SK-N-SH treated with all-trans-retinoic acid at 6 μM for 48 hours (cell line): ENCODE measurements around the gene RAB7B.

Source experiments
- ATAC-seq: fragments of 200-7000 bp; cut with Tn5 transposase; 3 replicates; pipeline ENCODE4 v1.9.1; 2020; ENCODE audit warnings: mild to moderate bottlenecking, moderate library complexity
- ARNTL ChIP-seq: fragments of 450-650 bp; formaldehyde crosslinking; IDR thresholded peaks from 2 replicates; pipeline ENCODE4 v1.5.0; 2020; ENCODE audit warnings: low read depth, mild to moderate bottlenecking, moderate library complexity, borderline replicate concordance
- BACH2 ChIP-seq: fragments of 250-450 bp; sonication (Bioruptor Pico); IDR thresholded peaks from 2 replicates; pipeline ENCODE4 v1.9.0; 2021; ENCODE audit warnings: mild to moderate bottlenecking, borderline replicate concordance
- CSDC2 ChIP-seq: fragments of 250-450 bp; sonication (Bioruptor Pico); IDR thresholded peaks from 2 replicates; pipeline ENCODE4 v1.5.0; 2020; ENCODE audit warnings: mild to moderate bottlenecking, moderate library complexity
- ESRRG ChIP-seq: fragments of 250-450 bp; sonication (Bioruptor Pico); IDR thresholded peaks from 2 replicates; pipeline ENCODE4 v1.6.1; 2021; ENCODE audit warnings: mild to moderate bottlenecking
- GLIS3 ChIP-seq: fragments of 250-450 bp; sonication (Bioruptor Pico); IDR thresholded peaks from 2 replicates; pipeline ENCODE4 v1.5.0; 2020; ENCODE audit warnings: mild to moderate bottlenecking, moderate library complexity
- ISL1 ChIP-seq: fragments of 250-450 bp; sonication (Bioruptor Pico); IDR thresholded peaks from 2 replicates; pipeline ENCODE4 v2.1.2; 2022; ENCODE audit warnings: mild to moderate bottlenecking, moderate library complexity
- OSR1 ChIP-seq: fragments of 250-450 bp; sonication (Bioruptor Pico); IDR thresholded peaks from 2 replicates; pipeline ENCODE4 v1.8.0; 2022; ENCODE audit warnings: moderate library complexity, mild to moderate bottlenecking, inconsistent platforms
- PPARA ChIP-seq: fragments of 250-450 bp; sonication (Bioruptor Pico); IDR thresholded peaks from 2 replicates; pipeline ENCODE4 v1.5.0; 2020; ENCODE audit warnings: mild to moderate bottlenecking, borderline replicate concordance
- RARB ChIP-seq: fragments of 250-450 bp; sonication (Bioruptor Pico); IDR thresholded peaks from 2 replicates; pipeline ENCODE4 v1.8.0; 2021; ENCODE audit warnings: mild to moderate bottlenecking, moderate library complexity
- SNAI2 ChIP-seq: fragments of 250-450 bp; sonication (Bioruptor Pico); IDR thresholded peaks from 2 replicates; pipeline ENCODE4 v1.5.0; 2020; ENCODE audit warnings: mild to moderate bottlenecking, moderate library complexity
- TCF4 ChIP-seq: fragments of 250-450 bp; sonication (Bioruptor Pico); IDR thresholded peaks from 2 replicates; pipeline ENCODE4 v1.8.0; 2021; ENCODE audit warnings: mild to moderate bottlenecking, moderate library complexity, borderline replicate concordance
- TOX ChIP-seq: fragments of 250-450 bp; sonication (Bioruptor Pico); IDR thresholded peaks from 2 replicates; pipeline ENCODE4 v1.8.0; 2021; ENCODE audit warnings: mild to moderate bottlenecking, moderate library complexity, borderline replicate concordance
- ZC3H10 ChIP-seq: fragments of 250-450 bp; sonication (Bioruptor Pico); IDR thresholded peaks from 2 replicates; pipeline ENCODE4 v1.5.1; 2021; ENCODE audit warnings: mild to moderate bottlenecking, moderate library complexity
- ZFP3 ChIP-seq: fragments of 250-450 bp; sonication (Bioruptor Pico); IDR thresholded peaks from 2 replicates; pipeline ENCODE4 v1.5.0; 2020; ENCODE audit warnings: mild to moderate bottlenecking, moderate library complexity
- ZFP30 ChIP-seq: fragments of 450-650 bp; formaldehyde crosslinking; IDR thresholded peaks from 2 replicates; pipeline ENCODE4 v1.5.0; 2022; ENCODE audit warnings: mild to moderate bottlenecking, moderate library complexity
- ZNF565 ChIP-seq: fragments of 450-650 bp; formaldehyde crosslinking; conservative IDR thresholded peaks from 2 replicates; pipeline ENCODE4 v1.5.0; 2020; ENCODE audit warnings: low read depth, mild to moderate bottlenecking, moderate library complexity
- ZNF70 ChIP-seq: fragments of 450-650 bp; formaldehyde crosslinking; IDR thresholded peaks from 2 replicates; pipeline ENCODE4 v1.5.0; 2020; ENCODE audit warnings: mild to moderate bottlenecking, moderate library complexity
- ZNF8 ChIP-seq: fragments of 450-650 bp; formaldehyde crosslinking; IDR thresholded peaks from 2 replicates; pipeline ENCODE4 v1.5.0; 2020; ENCODE audit warnings: mild to moderate bottlenecking, moderate library complexity
- TF ChIP-seq, protein P1 (sequence below): fragments of 250-450 bp; sonication (Bioruptor Pico); IDR thresholded peaks from 2 replicates; pipeline ENCODE4 v1.5.0; 2020; ENCODE audit warnings: mild to moderate bottlenecking, moderate library complexity
- TF ChIP-seq, protein P2 (sequence below): fragments of 250-450 bp; sonication (Bioruptor Pico); IDR thresholded peaks from 2 replicates; pipeline ENCODE4 v1.5.1; 2021; ENCODE audit warnings: mild to moderate bottlenecking, moderate library complexity
- TF ChIP-seq, protein P3 (sequence below): fragments of 250-450 bp; sonication (Bioruptor Pico); IDR thresholded peaks from 2 replicates; pipeline ENCODE4 v1.5.1; 2020; ENCODE audit warnings: low read depth, mild to moderate bottlenecking, moderate library complexity
- TF ChIP-seq, protein P4 (sequence below): fragments of 250-450 bp; sonication (Bioruptor Pico); IDR thresholded peaks from 2 replicates; pipeline ENCODE4 v1.8.0; 2021; ENCODE audit warnings: low read depth, mild to moderate bottlenecking, moderate library complexity, borderline replicate concordance

Gene RAB7B

DNA sequence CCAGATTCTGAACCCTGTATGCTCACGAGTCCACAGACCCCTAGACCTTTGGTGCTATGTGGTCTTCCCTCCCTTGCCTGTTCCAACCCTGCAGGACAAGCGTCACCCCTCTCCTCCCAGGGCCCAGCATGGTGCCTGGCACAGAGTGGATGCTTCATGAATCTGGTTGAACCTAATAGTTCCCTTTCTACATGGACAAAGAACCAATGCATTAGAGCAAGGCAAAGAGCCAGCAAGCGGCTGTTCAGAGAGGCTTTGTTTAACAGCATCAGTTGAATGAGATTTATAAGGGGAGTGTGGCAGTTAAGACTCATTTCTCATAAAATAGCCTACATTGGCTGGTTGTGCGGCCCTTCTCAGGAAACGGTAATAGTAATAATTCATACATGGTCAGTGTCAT, 74.9 kb downstream of the RAB7B start:
- TF ChIP-seq, protein P1, sequence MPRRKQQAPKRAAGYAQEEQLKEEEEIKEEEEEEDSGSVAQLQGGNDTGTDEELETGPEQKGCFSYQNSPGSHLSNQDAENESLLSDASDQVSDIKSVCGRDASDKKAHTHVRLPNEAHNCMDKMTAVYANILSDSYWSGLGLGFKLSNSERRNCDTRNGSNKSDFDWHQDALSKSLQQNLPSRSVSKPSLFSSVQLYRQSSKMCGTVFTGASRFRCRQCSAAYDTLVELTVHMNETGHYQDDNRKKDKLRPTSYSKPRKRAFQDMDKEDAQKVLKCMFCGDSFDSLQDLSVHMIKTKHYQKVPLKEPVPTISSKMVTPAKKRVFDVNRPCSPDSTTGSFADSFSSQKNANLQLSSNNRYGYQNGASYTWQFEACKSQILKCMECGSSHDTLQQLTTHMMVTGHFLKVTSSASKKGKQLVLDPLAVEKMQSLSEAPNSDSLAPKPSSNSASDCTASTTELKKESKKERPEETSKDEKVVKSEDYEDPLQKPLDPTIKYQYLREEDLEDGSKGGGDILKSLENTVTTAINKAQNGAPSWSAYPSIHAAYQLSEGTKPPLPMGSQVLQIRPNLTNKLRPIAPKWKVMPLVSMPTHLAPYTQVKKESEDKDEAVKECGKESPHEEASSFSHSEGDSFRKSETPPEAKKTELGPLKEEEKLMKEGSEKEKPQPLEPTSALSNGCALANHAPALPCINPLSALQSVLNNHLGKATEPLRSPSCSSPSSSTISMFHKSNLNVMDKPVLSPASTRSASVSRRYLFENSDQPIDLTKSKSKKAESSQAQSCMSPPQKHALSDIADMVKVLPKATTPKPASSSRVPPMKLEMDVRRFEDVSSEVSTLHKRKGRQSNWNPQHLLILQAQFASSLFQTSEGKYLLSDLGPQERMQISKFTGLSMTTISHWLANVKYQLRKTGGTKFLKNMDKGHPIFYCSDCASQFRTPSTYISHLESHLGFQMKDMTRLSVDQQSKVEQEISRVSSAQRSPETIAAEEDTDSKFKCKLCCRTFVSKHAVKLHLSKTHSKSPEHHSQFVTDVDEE = no peak
- TF ChIP-seq ZFP3 (CRISPR knock-in tag) (no peak), ZFP30 (CRISPR knock-in tag) (no peak), PPARA (CRISPR knock-in tag) (no peak), TCF4 (no peak), RARB (CRISPR knock-in tag) (no peak), GLIS3 (no peak), ZNF70 (CRISPR knock-in tag) (no peak), BACH2 (CRISPR knock-in tag) (no peak), ARNTL (CRISPR knock-in tag) (no peak), ZNF8 (CRISPR knock-in tag) (no peak), ISL1 (no peak), CSDC2 (no peak), OSR1 (CRISPR knock-in tag) (no peak)
- TF ChIP-seq, protein P2, sequence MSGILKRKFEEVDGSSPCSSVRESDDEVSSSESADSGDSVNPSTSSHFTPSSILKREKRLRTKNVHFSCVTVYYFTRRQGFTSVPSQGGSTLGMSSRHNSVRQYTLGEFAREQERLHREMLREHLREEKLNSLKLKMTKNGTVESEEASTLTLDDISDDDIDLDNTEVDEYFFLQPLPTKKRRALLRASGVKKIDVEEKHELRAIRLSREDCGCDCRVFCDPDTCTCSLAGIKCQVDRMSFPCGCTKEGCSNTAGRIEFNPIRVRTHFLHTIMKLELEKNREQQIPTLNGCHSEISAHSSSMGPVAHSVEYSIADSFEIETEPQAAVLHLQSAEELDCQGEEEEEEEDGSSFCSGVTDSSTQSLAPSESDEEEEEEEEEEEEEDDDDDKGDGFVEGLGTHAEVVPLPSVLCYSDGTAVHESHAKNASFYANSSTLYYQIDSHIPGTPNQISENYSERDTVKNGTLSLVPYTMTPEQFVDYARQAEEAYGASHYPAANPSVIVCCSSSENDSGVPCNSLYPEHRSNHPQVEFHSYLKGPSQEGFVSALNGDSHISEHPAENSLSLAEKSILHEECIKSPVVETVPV (CRISPR knock-in tag) = no peak
- TF ChIP-seq, protein P3, sequence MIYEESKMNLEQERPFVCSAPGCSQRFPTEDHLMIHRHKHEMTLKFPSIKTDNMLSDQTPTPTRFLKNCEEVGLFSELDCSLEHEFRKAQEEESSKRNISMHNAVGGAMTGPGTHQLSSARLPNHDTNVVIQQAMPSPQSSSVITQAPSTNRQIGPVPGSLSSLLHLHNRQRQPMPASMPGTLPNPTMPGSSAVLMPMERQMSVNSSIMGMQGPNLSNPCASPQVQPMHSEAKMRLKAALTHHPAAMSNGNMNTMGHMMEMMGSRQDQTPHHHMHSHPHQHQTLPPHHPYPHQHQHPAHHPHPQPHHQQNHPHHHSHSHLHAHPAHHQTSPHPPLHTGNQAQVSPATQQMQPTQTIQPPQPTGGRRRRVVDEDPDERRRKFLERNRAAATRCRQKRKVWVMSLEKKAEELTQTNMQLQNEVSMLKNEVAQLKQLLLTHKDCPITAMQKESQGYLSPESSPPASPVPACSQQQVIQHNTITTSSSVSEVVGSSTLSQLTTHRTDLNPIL (CRISPR knock-in tag) = no peak
- TF ChIP-seq, all 23 proteins: peak for 0
- ATAC-seq = no peak

DNA sequence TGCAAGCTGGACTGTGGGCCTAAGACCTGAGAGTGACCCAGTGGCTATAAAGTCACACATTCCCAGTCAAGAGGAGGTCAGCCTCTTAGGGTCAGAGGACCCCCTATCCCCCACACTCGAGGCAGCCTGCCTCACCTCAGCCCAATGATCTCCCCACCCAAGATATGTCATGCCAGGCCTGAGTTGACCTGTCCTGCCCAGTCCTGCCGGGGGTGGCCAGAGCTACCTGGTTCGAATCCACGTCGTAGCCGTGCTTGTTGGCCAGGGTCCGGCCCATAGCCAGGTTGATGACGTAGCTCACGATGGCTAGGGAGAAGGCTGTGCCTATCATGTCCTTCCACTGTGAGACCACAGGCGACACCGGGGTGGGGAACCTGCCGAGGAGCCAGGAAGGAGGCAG, 75.5 kb downstream of the RAB7B start:
- TF ChIP-seq ISL1 = no peak
- TF ChIP-seq ZFP30 (CRISPR knock-in tag) = no peak
- no peak for TF ChIP-seq BACH2 (CRISPR knock-in tag)
- TF ChIP-seq ZNF565 (CRISPR knock-in tag) = no peak
- TF ChIP-seq ZNF70 (CRISPR knock-in tag) = no peak
- TF ChIP-seq, protein P3 (CRISPR knock-in tag) = no peak
- ATAC-seq = no peak

DNA sequence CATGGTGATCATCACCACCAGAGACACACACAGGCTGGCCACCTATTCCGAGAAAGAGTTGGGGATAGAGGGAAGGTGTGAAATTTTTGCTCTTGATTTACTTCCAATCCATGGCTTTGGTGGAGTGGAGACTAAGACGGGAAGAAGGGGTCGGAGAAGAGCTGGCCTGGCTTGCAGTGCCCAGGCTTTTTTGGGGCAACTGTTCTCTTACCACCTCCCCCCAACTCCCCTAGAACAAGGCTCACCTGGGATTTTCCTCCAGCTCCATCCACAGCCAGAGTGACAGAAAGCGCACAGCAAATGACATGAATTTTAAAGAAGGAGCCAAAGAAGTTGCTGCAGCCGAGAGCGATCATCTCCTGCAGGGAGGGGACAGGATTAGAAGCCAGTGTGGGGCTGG, 75.9 kb downstream of the RAB7B start:
- ATAC-seq = no peak
- TF ChIP-seq GLIS3 = no peak
- TF ChIP-seq, protein P2 (CRISPR knock-in tag) = no peak
- TF ChIP-seq ZNF8 (CRISPR knock-in tag) = no peak
- TF ChIP-seq BACH2 (CRISPR knock-in tag) = no peak
- TF ChIP-seq, protein P4, sequence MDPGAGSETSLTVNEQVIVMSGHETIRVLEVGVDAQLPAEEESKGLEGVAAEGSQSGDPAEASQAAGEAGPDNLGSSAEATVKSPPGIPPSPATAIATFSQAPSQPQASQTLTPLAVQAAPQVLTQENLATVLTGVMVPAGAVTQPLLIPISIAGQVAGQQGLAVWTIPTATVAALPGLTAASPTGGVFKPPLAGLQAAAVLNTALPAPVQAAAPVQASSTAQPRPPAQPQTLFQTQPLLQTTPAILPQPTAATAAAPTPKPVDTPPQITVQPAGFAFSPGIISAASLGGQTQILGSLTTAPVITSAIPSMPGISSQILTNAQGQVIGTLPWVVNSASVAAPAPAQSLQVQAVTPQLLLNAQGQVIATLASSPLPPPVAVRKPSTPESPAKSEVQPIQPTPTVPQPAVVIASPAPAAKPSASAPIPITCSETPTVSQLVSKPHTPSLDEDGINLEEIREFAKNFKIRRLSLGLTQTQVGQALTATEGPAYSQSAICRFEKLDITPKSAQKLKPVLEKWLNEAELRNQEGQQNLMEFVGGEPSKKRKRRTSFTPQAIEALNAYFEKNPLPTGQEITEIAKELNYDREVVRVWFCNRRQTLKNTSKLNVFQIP (CRISPR knock-in tag) = no peak
- TF ChIP-seq TOX (CRISPR knock-in tag) = no peak
- TF ChIP-seq ISL1 = no peak
- TF ChIP-seq ZFP3 (CRISPR knock-in tag) = no peak
- TF ChIP-seq, protein P1 = no peak
- TF ChIP-seq OSR1 (CRISPR knock-in tag) = no peak
- TF ChIP-seq, protein P3 (CRISPR knock-in tag) = no peak
- TF ChIP-seq ARNTL (CRISPR knock-in tag) = no peak
- TF ChIP-seq ZC3H10 (CRISPR knock-in tag) = no peak
- no peak for TF ChIP-seq ZNF70 (CRISPR knock-in tag)
- no peak for TF ChIP-seq CSDC2
- TF ChIP-seq ESRRG (CRISPR knock-in tag) = no peak
- TF ChIP-seq ZFP30 (CRISPR knock-in tag) = no peak
- TF ChIP-seq SNAI2 (CRISPR knock-in tag) = no peak
- TF ChIP-seq ZNF565 (CRISPR knock-in tag) = no peak
- TF ChIP-seq, all 23 proteins: peak for 0
